Esophagus muscularis mucosa (tissue), 4 donors: Measurements from ENCODE around the gene FKBP5. TPM values are rescaled to one million over a fixed set of nuclear protein-coding genes. Genes with fewer than 3 reads are reported as not detected.

Experiments used
- DNase-seq: peaks from one replicate; pipeline ENCODE4 v3.0.0-alpha.2; 2017; ENCODE audit errors: extremely low spot score
- H3K27ac ChIP-seq, 4 donors: fragments of 200-600 bp; sonication (generic); replicated peaks in 1 of 4; 1 replicate in 3 of 4; 2 replicates in 1 of 4; pipeline ENCODE4 v1.5.1; 2016 to 2019; ENCODE audit warnings: mild to moderate bottlenecking in 1 of 4
- H3K27me3 ChIP-seq, 4 donors: fragments of 200-600 bp; sonication (generic); one replicate each; pipeline versions ENCODE4 v1.5.1 to v1.6.0; 2016 to 2019
- H3K36me3 ChIP-seq, 4 donors: fragments of 200-600 bp; sonication (generic); one replicate each; pipeline ENCODE4 v1.5.1; 2016 to 2019
- H3K4me1 ChIP-seq, 4 donors: fragments of 200-600 bp; sonication (generic); one replicate each; pipeline ENCODE4 v1.5.1; 2016 to 2019
- H3K4me3 ChIP-seq, 4 donors: fragments of 200-600 bp; sonication (generic); 1 replicate in 2 of 4; 2 replicates in 2 of 4; pipeline ENCODE4 v1.5.1; 2016 to 2019; ENCODE audit warnings: mild to moderate bottlenecking in 4 of 4, moderate library complexity in 1 of 4
- H3K9me3 ChIP-seq, 4 donors: fragments of 200-600 bp; sonication (generic); 1 replicate in 3 of 4; 2 replicates in 1 of 4; pipeline ENCODE4 v1.5.1; 2016 to 2019
- EP300 ChIP-seq: sonication (generic); formaldehyde crosslinking; IDR thresholded peaks from one replicate; pipeline ENCODE4 v1.6.1; 2017; ENCODE audit warnings: antibody characterized with exemption
- POLR2A ChIP-seq: fragments of 450-650 bp; IDR thresholded peaks from one replicate; pipeline ENCODE4 v1.6.1; 2017; ENCODE audit warnings: antibody characterized with exemption, moderate library complexity, mild to moderate bottlenecking, low read depth
- POLR2AphosphoS5 ChIP-seq, 2 donors: sonication (generic); formaldehyde crosslinking; IDR thresholded peaks; one replicate each; pipeline ENCODE4 v1.6.1; 2017; ENCODE audit warnings: antibody characterized with exemption in 2 of 2
- WGBS: methylation state at CpG from one replicate; pipeline ENCODE4 v1.1.5; 2018; 5-methylcytosine and 5-hydroxymethylcytosine counted together
- intact Hi-C: fragments of 100-400 bp; cut with DNase I; formaldehyde crosslinking; loops from one replicate; pipeline ENCODE4 v1.15.1; 2023
- total RNA-seq, 4 donors: library from RNA; depleted of rRNA; stranded (reverse); fragments of >200 nt; gene quantifications; one replicate each; pipeline versions ENCODE4 v1.1.0 to v1.2.1, GENCODE V29; 2016
- TF ChIP-seq, protein P1 (sequence below), 3 experiments: fragments of 200-600 bp in 2 of 3; fragments of 450-650 bp in 1 of 3; sonication (generic) in 2 of 3; IDR thresholded peaks; one replicate each; pipeline ENCODE4 v1.5.1; 2017 to 2019; ENCODE audit warnings: antibody characterized with exemption in 3 of 3, mild to moderate bottlenecking in 2 of 3, moderate library complexity in 1 of 3

The FKBP5 gene
- total RNA-seq, 4 donors from 2014 or later: 477 to 689 (median 593) TPM

DNA sequence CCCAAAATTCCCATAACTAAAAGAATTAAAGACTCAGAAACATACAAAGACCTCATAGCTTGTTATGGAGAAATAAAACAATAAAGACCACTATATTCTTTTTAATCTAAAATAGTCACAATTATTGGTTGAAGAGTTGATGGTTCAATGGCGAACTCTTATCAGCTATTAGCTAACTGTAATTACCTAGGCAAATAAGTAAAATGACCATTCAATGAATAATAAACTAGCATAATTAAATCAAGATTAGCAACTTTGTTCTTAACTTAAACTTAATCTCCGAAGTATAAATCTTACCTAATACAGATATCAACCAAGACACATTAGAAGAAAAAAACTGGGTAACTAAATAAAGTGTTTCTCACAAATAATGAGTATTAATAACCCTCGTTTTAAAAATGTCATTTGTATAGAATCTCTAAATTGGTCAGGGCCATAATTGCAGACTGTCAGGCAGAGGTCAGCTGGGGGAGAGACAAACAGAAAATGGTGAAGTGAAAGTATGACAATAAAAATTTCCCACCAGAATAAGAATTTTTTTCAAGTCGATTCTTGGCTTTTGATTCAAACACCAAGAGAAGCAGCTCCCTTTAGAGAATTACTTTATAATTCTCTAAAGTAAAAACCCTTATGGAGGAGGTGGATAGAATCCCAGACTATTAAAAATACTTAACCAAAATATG is 1.7 kb downstream of the FKBP5 start:
- peak overlapping the region; percentile 99 to 100 (median 99) for H3K27ac ChIP-seq
- H3K4me3 ChIP-seq: peak overlapping the region; percentile 87 to 98 (median 93)
- no peaks in the 10 kb centered on the region for H3K9me3 ChIP-seq
- no peaks in the 10 kb centered on the region for H3K27me3 ChIP-seq
- DNase-seq: no peak
- peaks cover 29 to 67% (median 57%) of the 10 kb centered on the region in 4 donors for H3K4me1 ChIP-seq
- WGBS: 49% methylated on average over 4 of the region's 4 CpGs
- peaks cover 8 to 27% (median 19%) of the 10 kb centered on the region in 4 donors for H3K36me3 ChIP-seq
- no peak for TF ChIP-seq POLR2AphosphoS5 (IDR thresholded peaks at IDR 0.05)
- no peak for TF ChIP-seq EP300
- TF ChIP-seq, protein P1, sequence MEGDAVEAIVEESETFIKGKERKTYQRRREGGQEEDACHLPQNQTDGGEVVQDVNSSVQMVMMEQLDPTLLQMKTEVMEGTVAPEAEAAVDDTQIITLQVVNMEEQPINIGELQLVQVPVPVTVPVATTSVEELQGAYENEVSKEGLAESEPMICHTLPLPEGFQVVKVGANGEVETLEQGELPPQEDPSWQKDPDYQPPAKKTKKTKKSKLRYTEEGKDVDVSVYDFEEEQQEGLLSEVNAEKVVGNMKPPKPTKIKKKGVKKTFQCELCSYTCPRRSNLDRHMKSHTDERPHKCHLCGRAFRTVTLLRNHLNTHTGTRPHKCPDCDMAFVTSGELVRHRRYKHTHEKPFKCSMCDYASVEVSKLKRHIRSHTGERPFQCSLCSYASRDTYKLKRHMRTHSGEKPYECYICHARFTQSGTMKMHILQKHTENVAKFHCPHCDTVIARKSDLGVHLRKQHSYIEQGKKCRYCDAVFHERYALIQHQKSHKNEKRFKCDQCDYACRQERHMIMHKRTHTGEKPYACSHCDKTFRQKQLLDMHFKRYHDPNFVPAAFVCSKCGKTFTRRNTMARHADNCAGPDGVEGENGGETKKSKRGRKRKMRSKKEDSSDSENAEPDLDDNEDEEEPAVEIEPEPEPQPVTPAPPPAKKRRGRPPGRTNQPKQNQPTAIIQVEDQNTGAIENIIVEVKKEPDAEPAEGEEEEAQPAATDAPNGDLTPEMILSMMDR (IDR thresholded peaks at IDR 0.05): no peak
- no peak for TF ChIP-seq POLR2A
- intact Hi-C loops: no loop called here

DNA sequence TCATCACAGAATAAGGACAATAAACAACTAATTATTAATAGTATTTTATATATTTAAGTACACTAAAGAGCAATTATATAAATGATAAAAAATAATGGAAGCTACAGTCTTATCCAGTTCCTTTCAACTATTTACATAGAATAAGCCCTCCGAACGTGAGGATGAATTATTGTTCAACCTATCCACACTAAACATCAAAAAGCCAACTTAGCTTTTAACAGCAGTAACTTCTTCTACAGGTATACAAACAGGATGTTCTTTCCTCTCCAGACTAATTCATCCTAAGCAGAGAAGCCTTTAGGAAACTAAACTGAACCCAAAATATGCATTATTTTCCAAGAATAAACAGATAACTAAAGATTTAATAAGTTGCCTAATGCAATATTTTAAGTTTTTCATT is 2.3 kb downstream of the FKBP5 start:
- Histone ChIP-seq H3K27ac (peak overlapping the region; percentile 99 to 100 (median 99)), H3K9me3 (no peaks in the 10 kb centered on the region), H3K4me3 (peak overlapping the region; percentile 87 to 98 (median 93)), H3K27me3 (no peaks in the 10 kb centered on the region), H3K36me3 (peaks cover 8 to 32% (median 19%) of the 10 kb centered on the region in 4 donors), H3K4me1 (peaks cover 25 to 67% (median 57%) of the 10 kb centered on the region in 4 donors)
- 40% methylated on average over 2 of the region's 2 CpGs for WGBS
- intact Hi-C loops: no loop called here
- TF ChIP-seq, protein P1 (IDR thresholded peaks at IDR 0.05): no peak
- TF ChIP-seq POLR2AphosphoS5 (IDR thresholded peaks at IDR 0.05): peak in 1 of 2 donors; percentile 74
- no peak for DNase-seq

DNA sequence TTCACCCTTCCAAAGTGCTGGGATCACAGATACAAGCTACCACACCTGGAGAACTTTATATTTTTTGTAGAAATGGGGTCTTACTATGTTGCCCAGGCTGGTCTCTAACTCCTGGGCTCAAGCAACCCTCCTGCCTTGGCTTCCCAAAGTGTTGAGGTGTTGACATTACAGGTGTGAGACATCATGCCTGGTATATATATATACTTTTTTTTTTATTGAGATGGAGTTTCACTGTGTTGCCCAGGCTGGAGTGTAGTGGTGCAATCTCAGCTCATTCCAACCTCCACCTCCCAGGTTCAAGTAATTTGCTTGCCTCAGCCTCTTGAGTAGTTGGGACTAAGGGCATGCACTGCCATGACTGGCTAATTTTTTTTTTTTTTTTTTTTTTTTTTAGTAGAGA is 5.4 kb downstream of the FKBP5 start:
- peaks cover 29 to 73% (median 61%) of the 10 kb centered on the region in 4 donors for H3K4me1 ChIP-seq
- H3K9me3 ChIP-seq: no peaks in the 10 kb centered on the region
- peak overlapping the region in 1 of 4 donors; percentile 99 for H3K27ac ChIP-seq
- no peak for DNase-seq
- H3K36me3 ChIP-seq: peaks cover 8 to 53% (median 41%) of the 10 kb centered on the region in 4 donors
- peak in 1 of 2 donors; percentile 57 for TF ChIP-seq POLR2AphosphoS5 (IDR thresholded peaks at IDR 0.05)
- no peak for TF ChIP-seq EP300
- TF ChIP-seq POLR2A: no peak
- TF ChIP-seq, protein P1 (IDR thresholded peaks at IDR 0.05): no peak
- H3K4me3 ChIP-seq: peak overlapping the region in 2 of 4 donors; percentile 10 to 87
- H3K27me3 ChIP-seq: no peaks in the 10 kb centered on the region
- intact Hi-C loops: loop anchor here (5.0 kb wide), 1 partner anchor 101 kb away; no protein-coding TSS in a partner anchor

DNA sequence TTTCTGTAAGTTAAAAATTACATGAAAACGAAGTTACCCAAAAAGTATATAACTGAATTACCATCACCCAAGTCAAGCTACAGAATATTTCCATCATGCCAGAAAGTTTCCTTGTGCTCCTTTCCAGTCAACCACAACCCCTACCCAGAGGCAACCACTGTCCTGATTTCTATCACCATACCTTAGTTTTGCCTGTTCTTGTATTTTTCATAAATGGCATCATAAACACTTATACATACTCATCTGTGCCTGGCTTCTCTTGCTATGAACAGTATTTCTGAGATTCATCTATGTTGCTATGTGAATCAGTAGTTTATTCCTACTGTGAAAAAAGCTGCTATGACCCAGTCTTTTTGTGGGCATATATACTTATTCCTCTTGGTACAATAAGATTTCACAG is 7.4 kb downstream of the FKBP5 start:
- WGBS: 91% methylated on average over 1 of the region's 1 CpG
- Histone ChIP-seq H3K4me3 (peak overlapping the region in 2 of 4 donors; percentile 21 to 29), H3K27ac (peak overlapping the region in 1 of 4 donors; percentile 44), H3K9me3 (no peaks in the 10 kb centered on the region), H3K27me3 (no peaks in the 10 kb centered on the region), H3K4me1 (peaks cover 49 to 93% (median 80%) of the 10 kb centered on the region in 4 donors), H3K36me3 (peaks cover 13 to 69% (median 48%) of the 10 kb centered on the region in 4 donors)
- TF ChIP-seq EP300: no peak
- TF ChIP-seq POLR2A: no peak
- TF ChIP-seq POLR2AphosphoS5 (IDR thresholded peaks at IDR 0.05): no peak
- TF ChIP-seq, protein P1 (IDR thresholded peaks at IDR 0.05): no peak
- intact Hi-C loops: loop anchor here (5.0 kb wide), 1 partner anchor 99 kb away; no protein-coding TSS in a partner anchor
- no peak for DNase-seq
